Nephron progenitor cell (in vitro differentiated cells): Measurements from ENCODE around the gene COQ9.

Experiments
- DNase-seq: peaks from one replicate; pipeline ENCODE4 v3.0.0; 2021
- H3K27ac Mint-ChIP-seq: 2 replicates; pipeline ENCODE4 v1.8.0; 2021; ENCODE audit warnings: mild to moderate bottlenecking, moderate library complexity, mixed read lengths
- H3K27me3 Mint-ChIP-seq: 2 replicates; pipeline ENCODE4 v1.8.0; 2021; ENCODE audit warnings: mild to moderate bottlenecking, low read depth, mixed read lengths; ENCODE audit not compliant: poor library complexity
- H3K36me3 Mint-ChIP-seq: 2 replicates; pipeline ENCODE4 v1.8.0; 2021; ENCODE audit warnings: low read depth, mixed read lengths
- H3K4me1 Mint-ChIP-seq: 2 replicates; pipeline ENCODE4 v1.8.0; 2021; ENCODE audit warnings: mixed read lengths
- H3K4me3 Mint-ChIP-seq: 2 replicates; pipeline ENCODE4 v1.8.0; 2021; ENCODE audit warnings: mild to moderate bottlenecking, moderate library complexity, mixed read lengths
- H3K9me3 Mint-ChIP-seq: 2 replicates; pipeline ENCODE4 v1.8.0; 2021; ENCODE audit warnings: mild to moderate bottlenecking, moderate library complexity, mixed read lengths
- CTCF ChIP-seq: fragments of 200-600 bp; sonication (generic); IDR thresholded peaks from 2 replicates; pipeline ENCODE4 v1.5.0; 2021; ENCODE audit warnings: antibody characterized with exemption

Gene COQ9

GRCh38 chr16:57507136-57508034 lies 60.1 kb downstream of the COQ9 start:
- no peak overlapping the region for H3K4me3 Mint-ChIP-seq
- H3K27me3 Mint-ChIP-seq, result peaks cover 12% of the 10 kb centered on the region
- H3K4me1 Mint-ChIP-seq, result peaks cover 64% of the 10 kb centered on the region
- no peaks in the 10 kb centered on the region for H3K9me3 Mint-ChIP-seq
- no peak overlapping the region for H3K27ac Mint-ChIP-seq
- no peaks in the 10 kb centered on the region for H3K36me3 Mint-ChIP-seq
- TF ChIP-seq CTCF, result no peak
- no peak for DNase-seq

GRCh38 chr16:57508035-57508425 lies 60.8 kb downstream of the COQ9 start:
- H3K27me3 Mint-ChIP-seq, result peaks cover 8% of the 10 kb centered on the region
- H3K36me3 Mint-ChIP-seq, result no peaks in the 10 kb centered on the region
- TF ChIP-seq CTCF, result no peak
- no peaks in the 10 kb centered on the region for H3K9me3 Mint-ChIP-seq
- no peak for DNase-seq
- peaks cover 61% of the 10 kb centered on the region for H3K4me1 Mint-ChIP-seq
- H3K4me3 Mint-ChIP-seq, result no peak overlapping the region
- no peak overlapping the region for H3K27ac Mint-ChIP-seq

- H3K36me3 Mint-ChIP-seq, result no peaks in the 10 kb centered on the region
Observed at GRCh38 chr16:57509231-57509923, 62.1 kb downstream of the COQ9 start.

GRCh38 chr16:57510016-57510871 lies 63.0 kb downstream of the COQ9 start:
- Mint-ChIP-seq H3K4me1 (peaks cover 57% of the 10 kb centered on the region), H3K27ac (peak overlapping the region; percentile 88), H3K4me3 (no peak overlapping the region), H3K9me3 (no peaks in the 10 kb centered on the region), H3K36me3 (peaks cover under 1% of the 10 kb centered on the region), H3K27me3 (peaks cover 4% of the 10 kb centered on the region)
- DNase-seq, result no peak
- TF ChIP-seq CTCF, result no peak

More at GRCh38 chr16:57509231-57509923, 62.1 kb downstream of the COQ9 start:
- peaks cover 6% of the 10 kb centered on the region for H3K27me3 Mint-ChIP-seq
- no peak overlapping the region for H3K4me3 Mint-ChIP-seq
- DNase-seq, result no peak
- peaks cover 61% of the 10 kb centered on the region for H3K4me1 Mint-ChIP-seq
- no peak overlapping the region for H3K27ac Mint-ChIP-seq
- no peak for TF ChIP-seq CTCF
- no peaks in the 10 kb centered on the region for H3K9me3 Mint-ChIP-seq
